NCI-H2227 treated with DMSO at 0.1 percent for 48 hours (cell line): ENCODE measurements around the gene KCNQ1.

Source experiments
- DNase-seq: peaks from one replicate; lab custom pipeline; 2025; lab: John Stamatoyannopoulos, UW

Gene KCNQ1

GRCh38 chr11:2461253-2461955, 16.6 kb downstream of the KCNQ1 start:
- no peak for DNase-seq

- DNase-seq = no peak
Observed at GRCh38 chr11:2461956-2462542, 17.2 kb downstream of the KCNQ1 start.

GRCh38 chr11:2462543-2462985, 17.8 kb downstream of the KCNQ1 start:
- no peak for DNase-seq

GRCh38 chr11:2462986-2463765, 18.4 kb downstream of the KCNQ1 start:
- DNase-seq = no peak

GRCh38 chr11:2463766-2464277, 19.0 kb downstream of the KCNQ1 start:
- DNase-seq = no peak

- DNase-seq = no peak
Observed at GRCh38 chr11:2464451-2465165, 19.8 kb downstream of the KCNQ1 start.

GRCh38 chr11:2465202-2466068, 20.6 kb downstream of the KCNQ1 start:
- DNase-seq = no peak

GRCh38 chr11:2466069-2466801, 21.4 kb downstream of the KCNQ1 start:
- DNase-seq = no peak

GRCh38 chr11:2466869-2467694, 22.3 kb downstream of the KCNQ1 start:
- DNase-seq = no peak

GRCh38 chr11:2467695-2468055, 22.9 kb downstream of the KCNQ1 start:
- DNase-seq = no peak

GRCh38 chr11:2468363-2469235, 23.8 kb downstream of the KCNQ1 start:
- DNase-seq = no peak

- DNase-seq = no peak
Observed at GRCh38 chr11:2470495-2470894, 25.7 kb downstream of the KCNQ1 start.

- DNase-seq = no peak
Observed at GRCh38 chr11:2471048-2471803, 26.4 kb downstream of the KCNQ1 start.

- no peak for DNase-seq
Observed at GRCh38 chr11:2471804-2472096, 26.9 kb downstream of the KCNQ1 start.

GRCh38 chr11:2472428-2473186, 27.8 kb downstream of the KCNQ1 start:
- no peak for DNase-seq

GRCh38 chr11:2473361-2474058, 28.7 kb downstream of the KCNQ1 start:
- DNase-seq = no peak
